Measurements from ENCODE around the gene STK11IP.

STK11IP gene

DNA sequence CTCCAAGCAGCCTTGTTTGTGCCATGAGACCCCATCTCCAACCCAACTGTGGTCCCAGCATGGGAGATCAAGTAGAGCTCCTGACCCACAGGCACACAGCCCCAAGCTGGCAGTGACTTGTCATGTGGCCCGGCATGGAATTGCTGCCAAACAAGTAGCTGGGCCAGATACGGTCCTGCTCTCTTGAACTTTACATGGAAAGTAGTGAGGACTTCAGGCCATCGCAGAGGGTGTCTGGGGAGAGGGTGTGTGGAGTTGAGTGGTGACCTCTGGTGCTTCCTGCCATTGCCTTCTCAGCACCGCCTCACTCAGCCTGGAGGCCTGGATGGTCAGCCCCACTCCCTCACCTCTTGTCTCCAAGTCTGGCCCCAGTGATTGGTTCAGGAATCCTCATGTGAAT is 18.9 kb downstream of the STK11IP start:
- DNase-seq (ENCODE audit: low spot score): no peak

DNA sequence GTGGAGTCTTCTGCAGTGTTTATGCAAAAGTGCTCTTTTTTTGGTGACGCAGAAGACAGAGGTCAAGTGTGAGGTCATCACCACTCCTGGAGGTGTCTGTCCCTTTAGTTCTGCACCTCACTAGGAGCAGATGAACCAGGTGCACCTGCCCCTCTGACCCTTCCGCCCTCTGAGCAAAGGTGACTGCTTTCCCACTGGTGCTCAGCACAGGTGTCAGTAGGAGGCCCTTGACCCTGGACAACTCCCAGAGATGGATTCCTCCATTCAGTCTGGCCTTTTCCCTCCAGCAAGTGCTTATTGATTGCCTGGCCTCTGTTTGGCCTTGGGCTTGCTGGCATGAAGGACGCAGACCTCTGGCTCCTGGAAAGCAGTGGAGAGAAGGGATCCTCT is 21.1 kb downstream of the STK11IP start:
- DNase-seq (ENCODE audit: low spot score): no peak

DNA sequence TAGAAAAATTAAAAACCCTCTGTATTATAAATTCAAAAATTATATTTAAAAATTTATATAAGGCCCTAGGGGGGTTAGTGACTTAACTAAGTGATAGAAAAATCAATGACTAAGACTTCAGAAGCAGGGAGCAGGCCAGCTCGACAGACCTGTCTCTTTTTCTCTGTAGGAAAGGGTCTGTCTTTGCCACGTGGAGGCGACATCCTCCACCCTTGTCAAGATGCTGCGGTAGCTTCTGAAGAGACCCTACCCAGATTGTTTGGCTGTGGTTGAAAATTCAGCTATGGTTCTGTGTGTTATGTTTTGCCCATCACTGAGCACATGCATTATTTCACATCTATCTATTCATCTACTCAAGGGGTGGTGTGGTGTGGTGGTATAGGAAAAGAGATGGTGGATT is 21.6 kb downstream of the STK11IP start:
- DNase-seq (ENCODE audit: low spot score): no peak

DNA sequence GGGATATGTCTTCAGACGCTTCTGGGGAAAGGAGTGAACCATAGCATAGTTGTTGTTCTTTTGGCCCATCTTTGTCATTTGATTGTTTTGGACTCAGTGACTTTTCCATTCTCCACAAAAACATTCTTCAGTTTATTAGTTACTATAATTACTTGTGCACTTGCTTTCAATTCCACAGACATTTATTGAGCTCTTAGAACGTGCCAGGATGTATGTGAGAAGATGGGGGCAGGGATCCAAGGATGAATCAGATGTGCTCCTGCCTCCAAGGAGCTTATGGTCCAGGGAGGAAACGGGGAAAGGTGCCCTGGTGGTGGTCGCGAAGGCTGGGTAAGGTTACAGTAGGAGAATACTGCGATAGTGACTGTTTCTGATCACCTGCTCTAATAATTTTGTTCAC is 22.9 kb downstream of the STK11IP start:
- DNase-seq (ENCODE audit: low spot score): no peak

DNA sequence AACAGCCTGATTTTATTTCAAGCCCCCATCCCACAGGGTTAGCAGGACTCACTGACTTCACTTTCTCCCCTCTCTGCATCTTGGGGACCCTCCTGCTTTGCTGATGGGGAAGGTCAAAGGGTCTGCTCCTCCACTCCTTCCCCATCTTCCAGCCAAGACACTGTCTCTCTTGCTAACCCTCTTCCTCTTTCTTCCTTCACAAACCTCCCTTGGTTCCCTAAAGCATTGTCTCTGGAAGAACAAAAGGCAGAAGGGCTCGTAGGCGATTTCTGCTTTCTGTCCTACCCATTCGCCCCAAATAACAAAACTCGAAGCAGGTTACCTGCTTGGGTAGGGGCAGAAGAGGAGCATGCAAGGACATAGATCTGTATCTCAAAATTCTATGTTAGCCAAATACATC is 24.3 kb downstream of the STK11IP start:
- DNase-seq (ENCODE audit: low spot score): no peak

DNA sequence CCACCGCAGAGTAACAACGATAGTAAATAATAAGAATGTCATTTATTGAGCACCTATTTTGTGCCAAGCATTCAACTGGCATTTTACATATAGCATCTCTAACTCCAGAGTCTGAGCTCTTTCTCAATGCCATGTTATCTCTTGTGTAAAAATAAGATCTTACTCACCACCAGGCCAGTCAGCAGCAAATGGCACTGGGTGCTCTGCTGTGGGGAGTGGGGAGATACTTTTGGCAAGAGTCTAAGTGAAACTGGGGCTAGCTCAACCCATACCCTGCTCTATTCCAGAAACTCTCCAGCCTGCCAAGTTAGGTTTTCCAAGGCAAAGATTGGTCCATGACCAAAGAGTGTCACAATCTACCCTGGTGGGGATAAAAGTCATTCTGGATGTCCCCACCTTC is 24.8 kb downstream of the STK11IP start:
- no peak for DNase-seq (ENCODE audit: low spot score)

DNA sequence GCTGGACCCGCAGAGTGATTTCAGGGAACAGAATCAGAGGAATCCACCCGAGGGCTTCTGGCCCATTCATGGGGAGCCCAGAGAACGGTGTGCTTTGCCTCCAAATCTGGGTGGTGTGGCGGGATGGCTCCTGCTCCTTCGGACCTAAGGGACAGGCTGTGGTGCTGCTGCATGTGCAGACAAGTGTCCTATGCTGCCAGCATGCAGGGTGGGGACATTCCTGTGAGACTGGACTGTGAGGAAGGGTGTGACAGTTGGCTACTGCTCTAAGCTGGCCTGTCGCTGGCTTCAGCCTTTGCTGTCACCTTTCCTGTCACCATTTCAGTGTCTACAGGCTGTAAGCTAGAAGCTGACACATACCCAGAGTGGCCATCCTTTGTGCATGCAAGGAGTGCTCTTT is 26.9 kb downstream of the STK11IP start:
- DNase-seq (ENCODE audit: low spot score): no peak

DNA sequence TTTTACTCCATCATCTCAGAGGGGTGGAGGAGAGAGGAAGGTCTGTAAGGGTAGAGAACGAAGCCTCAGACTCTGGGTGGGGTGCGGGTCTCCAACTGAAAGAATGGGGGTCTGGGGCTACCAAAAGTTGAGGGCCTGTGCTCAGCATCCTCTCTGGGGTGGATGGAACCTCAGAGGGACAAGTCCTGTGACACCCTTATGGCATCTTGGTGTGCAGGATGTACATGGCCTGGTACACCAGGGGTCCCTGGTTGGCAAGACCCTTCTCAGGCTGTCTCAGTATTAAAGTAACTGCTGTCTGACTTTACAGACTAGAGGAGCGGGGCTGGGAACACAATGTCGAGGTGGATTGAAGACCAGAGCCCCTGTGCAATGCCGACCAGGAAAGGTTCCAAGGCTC is 27.5 kb downstream of the STK11IP start:
- no peak for DNase-seq (ENCODE audit: low spot score)

DNA sequence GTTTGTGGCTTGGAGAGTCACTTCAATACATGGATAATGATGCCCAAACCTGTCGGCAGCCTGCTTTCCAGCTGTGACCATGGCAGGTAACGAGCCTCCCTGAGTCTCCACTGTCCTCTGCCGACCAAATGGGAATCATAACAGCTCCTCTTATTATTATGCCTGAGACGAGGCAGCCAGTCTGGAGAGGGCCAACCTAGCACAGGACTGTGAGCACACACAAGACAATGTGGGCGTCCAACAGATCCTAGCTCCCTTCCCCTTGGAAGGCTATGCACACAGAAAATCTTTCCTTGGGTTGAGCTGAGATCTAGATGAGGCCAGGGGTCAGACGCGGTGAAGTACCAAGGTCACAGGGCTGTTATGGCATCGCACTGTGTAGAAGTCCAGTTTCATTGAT is 28.9 kb downstream of the STK11IP start:
- DNase-seq (ENCODE audit: low spot score): no peak

DNA sequence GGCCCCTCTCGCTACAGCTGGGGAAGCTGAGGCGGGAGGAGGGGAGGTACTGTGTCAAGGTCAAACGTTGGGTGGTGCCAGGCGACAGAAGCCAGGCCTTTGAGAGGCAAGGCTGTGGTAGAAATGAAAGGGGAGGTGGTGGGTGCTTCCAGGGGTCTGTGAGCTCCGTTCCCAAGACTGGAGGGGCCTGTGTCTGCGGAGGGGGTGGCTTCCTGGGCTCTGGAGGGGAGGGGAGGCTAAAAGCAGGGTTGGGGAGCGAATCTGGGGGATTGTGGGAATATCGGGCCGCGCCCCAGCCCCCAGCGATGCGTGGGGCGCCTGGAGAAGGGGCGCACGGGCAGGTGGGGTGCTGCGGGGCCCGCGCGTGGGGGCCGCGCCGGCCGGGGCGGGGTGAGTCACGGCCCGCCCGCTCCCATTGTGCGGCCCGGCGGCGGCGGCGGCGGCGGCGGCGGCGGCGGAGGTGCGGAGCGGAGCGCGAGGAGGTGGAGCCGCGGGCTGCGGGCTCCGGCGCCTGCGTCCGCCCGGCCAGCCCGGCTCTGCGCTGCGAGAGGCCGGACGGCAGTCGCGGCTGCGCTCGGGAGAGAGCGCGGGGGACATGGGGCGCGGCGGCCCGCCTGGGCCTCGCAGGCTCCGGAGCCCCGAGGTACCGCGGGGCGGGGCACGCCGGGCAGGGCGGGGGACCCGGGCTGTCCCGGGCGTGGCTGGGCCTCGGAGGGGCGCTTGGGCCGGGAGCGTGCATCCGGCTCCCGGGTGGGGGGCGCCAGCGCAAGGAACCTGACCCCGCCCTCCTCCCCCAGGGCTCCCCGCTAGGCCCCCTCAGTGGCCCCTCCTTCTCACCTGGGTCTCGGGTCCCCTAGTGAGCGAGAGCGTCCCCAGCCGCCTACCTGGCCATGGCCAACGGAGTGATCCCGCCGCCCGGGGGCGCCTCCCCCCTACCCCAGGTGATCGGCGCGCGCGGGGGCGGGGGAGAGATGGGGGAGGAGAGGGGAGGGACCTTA is 29.7 kb downstream of the STK11IP start, which contains the start of gene SLC4A3:
Gene SLC4A3 (plus strand): TSS at position 528 of the 998 bp plus-strand sequence. CDS start 363 bp downstream, at position 891.
- no peak for DNase-seq (ENCODE audit: low spot score)

DNA sequence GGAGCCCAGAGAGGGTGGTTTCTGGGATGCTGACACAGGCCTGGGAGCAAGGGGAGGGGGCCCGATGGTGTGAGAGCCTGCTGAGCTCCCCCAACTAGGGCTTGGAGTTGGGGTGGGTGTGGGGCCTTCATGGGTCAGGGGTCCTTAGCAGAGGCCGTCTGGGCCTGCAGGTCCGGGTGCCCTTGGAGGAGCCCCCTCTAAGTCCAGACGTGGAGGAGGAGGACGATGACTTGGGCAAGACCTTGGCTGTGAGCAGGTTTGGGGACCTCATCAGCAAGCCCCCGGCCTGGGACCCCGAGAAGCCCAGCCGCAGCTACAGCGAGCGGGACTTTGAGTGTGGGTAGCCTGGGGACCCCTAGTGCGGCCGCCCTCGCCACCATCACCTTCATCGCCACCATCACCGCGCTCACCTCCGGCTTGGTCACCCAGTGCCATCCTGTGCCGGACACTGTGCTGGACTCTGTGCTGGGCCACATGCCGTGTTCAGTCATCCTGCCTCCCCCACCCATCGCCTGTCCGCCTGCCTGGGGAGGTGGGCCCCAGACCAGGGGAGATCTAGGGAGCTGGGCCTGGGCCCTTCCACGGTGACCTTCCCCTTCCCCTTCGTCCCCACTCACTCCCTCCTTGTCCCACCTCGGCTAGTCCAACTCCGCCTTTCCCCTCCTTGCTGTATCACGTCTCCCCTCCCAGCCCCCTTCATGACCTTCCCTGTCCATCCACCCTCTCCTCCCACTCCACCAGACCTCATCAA is 30.8 kb downstream of the STK11IP start:
- DNase-seq (ENCODE audit: low spot score): no peak

DNA sequence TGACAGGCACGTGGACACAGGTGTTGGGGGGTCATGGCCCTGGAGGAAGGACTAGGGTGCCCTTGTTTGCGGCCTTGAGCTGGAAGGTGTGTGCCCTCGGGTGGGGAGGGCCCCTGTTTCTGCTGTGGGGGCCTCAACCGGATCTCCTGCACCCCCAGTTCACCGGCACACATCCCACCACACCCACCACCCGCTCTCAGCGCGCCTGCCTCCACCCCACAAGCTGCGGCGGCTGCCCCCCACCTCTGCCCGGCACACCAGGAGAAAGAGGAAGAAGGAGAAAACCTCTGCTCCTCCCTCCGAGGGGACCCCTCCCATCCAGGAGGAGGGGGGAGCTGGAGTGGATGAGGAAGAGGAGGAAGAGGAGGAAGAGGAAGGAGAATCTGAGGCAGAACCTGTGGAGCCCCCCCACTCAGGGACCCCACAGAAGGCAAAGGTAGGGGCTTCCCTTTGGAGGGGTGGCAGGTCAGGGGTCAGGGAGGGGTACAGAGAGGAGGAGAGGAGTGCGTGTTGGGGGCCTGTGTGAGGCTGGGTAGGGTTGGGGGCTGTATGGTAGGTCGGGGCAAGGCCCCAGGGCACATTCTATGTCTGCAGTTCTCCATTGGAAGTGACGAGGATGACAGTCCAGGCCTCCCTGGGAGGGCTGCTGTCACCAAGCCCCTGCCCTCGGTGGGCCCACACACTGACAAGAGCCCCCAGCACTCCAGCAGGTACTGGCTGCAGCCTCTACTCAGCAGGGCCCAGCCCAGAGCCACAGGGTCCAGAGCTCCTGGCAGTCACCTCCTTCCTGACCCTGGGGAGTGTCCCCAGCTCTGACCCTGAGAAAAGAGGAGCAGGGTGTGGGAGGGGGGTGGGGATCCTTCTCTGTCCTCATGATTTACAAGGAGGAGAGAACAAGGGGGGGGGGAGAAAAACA is 31.6 kb downstream of the STK11IP start:
- DNase-seq (ENCODE audit: low spot score): no peak

DNA sequence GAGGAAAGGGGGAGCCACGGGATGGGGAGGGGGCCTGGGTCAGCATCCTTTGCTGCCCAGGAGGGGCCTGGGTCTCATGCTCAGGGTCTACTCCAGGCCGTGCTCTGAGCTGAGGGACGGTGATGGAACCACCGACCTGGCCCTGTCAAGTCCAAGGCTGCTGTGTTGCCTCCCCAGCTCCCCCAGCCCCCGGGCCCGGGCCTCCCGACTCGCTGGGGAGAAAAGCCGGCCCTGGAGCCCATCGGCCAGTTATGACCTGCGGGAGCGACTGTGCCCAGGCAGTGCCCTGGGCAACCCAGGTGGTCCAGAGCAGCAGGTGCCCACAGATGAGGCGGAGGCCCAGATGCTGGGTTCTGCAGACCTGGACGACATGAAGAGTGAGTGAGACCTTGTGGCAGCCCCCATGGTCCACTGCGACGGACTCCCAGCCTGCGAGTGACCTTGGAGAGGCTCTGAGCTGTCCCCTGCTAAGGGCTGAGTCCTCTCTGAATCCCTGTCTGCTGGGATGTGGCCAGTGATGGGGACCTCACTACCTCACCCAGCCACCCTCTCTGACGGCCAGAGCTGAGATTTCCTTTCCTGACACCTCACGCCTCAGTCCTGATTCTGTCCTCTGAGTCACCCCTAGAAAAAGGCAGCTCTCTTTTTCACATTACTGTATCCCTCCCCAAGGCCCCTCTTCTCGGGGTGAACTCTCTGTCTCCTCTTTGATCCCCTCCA is 32.5 kb downstream of the STK11IP start:
- no peak for DNase-seq (ENCODE audit: low spot score)

DNA sequence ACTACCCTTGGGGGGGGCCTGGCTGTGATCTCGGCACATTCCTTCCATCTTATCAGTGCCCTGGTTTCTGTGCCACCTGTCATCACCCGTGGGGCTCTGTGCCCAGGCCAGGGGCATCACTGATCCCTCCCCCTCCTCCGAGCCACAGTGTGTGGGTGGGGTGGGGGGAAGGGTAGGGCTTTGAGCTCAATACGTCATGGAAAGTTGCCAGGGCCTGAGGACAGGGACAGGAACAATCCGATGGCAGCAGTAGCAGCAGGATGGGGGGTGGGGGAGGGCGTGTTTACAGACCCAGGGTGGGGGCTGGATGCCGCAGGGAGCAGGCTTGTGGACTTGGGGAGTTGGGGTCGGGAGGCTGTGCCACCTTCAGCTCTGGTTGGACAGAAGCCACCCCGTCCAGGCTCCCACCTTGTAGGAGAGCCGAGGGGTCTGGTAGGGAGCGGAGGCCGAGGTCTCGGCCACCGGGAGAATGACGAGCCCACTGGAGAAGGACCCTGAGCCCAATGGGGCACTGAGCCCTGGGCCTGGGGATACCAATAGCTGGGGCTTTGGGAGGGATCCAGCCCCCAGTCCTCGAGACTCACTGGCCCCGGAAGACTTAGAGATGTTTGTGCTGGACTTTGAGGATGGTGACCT is 33.2 kb downstream of the STK11IP start:
- DNase-seq (ENCODE audit: low spot score): no peak

DNA sequence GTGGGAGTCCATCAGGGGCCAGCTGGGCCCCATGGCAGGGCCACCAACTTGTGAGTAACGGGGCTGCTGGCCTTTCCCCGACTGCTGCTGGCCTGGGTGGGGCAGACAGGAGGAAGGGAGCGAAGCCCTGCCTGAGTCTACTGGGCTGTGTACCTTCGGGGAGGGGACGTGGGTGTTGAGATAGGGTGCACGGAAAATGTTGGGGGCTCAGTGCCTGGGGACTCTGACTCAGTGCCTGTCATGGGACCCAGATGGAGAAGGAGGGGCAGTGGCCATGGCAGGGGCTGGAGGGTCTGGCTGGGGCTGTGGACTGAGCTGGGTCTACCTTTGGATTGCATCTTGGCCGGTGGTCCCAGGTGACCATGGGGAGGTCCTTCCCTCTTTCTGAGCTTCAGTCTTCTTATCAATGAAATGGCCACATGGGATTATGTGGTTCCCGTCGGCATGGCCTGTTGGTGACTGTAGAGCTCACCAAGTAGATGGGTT is 33.8 kb downstream of the STK11IP start:
- DNase-seq (ENCODE audit: low spot score): no peak

DNA sequence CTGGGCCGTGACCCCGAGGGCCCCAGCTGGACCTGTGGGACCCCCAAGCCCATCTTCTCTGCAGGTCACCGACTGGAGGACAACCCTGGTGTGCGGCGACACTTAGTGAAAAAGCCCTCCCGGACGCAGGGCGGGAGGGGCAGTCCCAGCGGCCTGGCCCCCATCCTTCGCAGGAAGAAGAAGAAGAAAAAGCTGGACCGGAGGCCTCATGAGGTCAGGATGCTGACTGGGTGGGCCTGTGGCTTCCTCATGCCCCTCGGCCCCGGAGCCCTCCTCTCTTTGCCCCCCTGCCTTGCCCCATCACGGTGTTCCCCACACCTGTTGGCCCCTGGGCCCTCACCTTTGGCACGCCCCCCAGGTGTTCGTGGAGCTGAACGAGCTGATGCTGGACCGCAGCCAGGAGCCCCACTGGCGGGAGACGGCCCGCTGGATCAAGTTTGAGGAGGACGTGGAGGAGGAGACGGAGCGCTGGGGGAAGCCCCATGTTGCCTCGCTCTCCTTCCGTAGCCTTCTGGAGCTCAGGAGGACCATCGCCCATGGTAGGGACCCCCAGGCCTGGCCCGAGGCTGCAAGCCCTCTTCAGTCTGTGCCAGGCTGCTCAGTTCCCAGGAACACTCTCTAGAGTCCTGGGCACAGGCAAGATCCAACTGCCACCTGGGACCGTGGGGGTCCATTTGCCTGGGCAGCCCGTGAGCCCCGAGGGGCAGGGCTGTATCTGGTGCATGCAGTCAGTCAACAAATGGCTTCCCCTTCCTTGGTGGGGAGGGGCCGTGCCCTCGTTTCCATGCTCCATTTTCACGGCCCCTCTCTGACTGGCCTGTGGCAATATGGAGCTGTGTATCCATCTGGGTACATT is 34.5 kb downstream of the STK11IP start:
- no peak for DNase-seq (ENCODE audit: low spot score)

DNA sequence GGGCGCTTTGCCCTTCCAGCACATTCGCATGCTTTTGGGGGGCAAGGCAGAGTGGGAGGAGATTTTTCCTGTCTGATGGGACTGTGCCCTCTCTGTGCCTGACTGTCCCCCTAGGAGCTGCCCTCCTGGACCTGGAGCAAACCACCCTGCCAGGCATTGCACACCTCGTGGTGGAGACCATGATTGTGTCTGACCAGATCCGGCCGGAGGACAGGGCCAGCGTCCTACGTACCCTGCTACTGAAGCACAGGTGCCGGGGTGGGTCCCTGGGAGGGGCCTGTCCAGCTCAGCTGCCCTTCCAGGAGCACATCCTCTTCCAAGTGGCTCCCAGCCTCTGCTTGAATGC is 35.1 kb downstream of the STK11IP start:
- DNase-seq (ENCODE audit: low spot score): no peak

DNA sequence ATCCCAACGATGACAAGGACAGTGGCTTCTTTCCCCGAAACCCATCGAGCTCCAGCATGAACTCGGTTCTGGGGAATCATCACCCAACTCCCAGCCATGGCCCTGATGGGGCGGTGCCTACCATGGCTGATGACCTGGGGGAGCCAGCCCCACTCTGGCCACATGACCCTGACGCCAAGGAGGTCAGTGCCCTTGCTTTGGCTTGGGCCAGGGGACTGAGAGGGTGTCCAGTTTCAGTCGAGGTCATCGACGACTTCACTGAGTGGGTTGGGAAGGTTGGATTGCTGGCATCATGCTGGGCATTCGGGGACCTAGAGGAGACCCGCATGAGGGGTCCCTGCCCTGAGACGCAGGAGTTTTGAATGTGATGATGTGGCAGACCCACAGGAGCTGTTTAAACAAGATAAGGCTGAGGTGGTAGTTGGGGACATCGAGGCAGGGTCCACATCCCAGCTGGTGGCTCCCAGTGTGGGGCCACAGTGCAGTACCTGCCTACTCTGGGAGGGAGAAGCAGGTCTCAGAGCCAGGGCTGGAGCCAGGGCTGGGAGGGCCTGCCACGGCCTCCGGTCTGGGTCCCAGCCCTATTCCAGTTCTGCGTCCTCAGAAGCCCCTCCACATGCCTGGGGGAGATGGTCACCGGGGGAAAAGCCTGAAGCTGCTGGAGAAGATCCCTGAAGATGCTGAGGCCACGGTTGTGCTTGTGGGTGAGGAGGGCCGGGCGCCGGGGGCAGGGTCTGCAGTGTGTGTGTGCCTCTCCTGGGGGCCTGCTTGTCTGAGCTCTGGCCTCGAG is 35.8 kb downstream of the STK11IP start:
- DNase-seq (ENCODE audit: low spot score): no peak
